B cell (primary cell): ENCODE results near the gene ZNF790. TPM values are rescaled to one million over a fixed set of nuclear protein-coding genes. Genes with fewer than 3 reads are reported as not detected.
A peak's percentile ranks its signal among the peaks of the same experiment; 100 is the strongest.

ENCODE experiments used
- ATAC-seq: fragments of 200-7000 bp; cut with Tn5 transposase; one replicate; pipeline ENCODE4 v1.10.0; 2021; ENCODE audit warnings: low read depth, mild to moderate bottlenecking, moderate number of reproducible peaks, moderate library complexity
- CTCF ChIA-PET: fragments of 350-600 bp; sonication (Branson Sonifier 250); formaldehyde crosslinking; loops from one replicate; lab custom pipeline; 2021; ENCODE audit warnings: antibody characterized with exemption, inconsistent platforms; lab: Charles Lee
- POLR2A ChIA-PET: fragments of 350-600 bp; sonication (Branson Sonifier 250); formaldehyde crosslinking; loops from one replicate; lab custom pipeline; 2021; ENCODE audit warnings: antibody characterized with exemption; lab: Charles Lee
- DNase-seq: peaks from one replicate; pipeline ENCODE4 v3.0.0; 2013
- H2AFZ ChIP-seq: 2 replicates; pipeline ENCODE4 v1.6.1; 2012; ENCODE audit warnings: mild to moderate bottlenecking, low read depth, low read length; ENCODE audit not compliant: insufficient read depth, poor library complexity, severe bottlenecking
- H3K27ac ChIP-seq, 2 donors: 1 replicate in 1 of 2; 2 replicates in 1 of 2; pipeline ENCODE4 v1.5.1; 2012 to 2013; ENCODE audit warnings: low read length in 2 of 2, mild to moderate bottlenecking in 2 of 2, moderate library complexity in 1 of 2
- H3K27me3 ChIP-seq, 4 experiments: fragments of 200-600 bp in 1 of 4; sonication (generic) in 1 of 4; replicated peaks in 1 of 4; 1 replicate in 2 of 4; 2 replicates in 2 of 4; pipeline versions ENCODE4 v1.6.1 to v1.7.0; 2013 to 2016; ENCODE audit warnings: low read length in 3 of 4, mild to moderate bottlenecking in 2 of 4, mixed read lengths in 1 of 4, moderate library complexity in 1 of 4; ENCODE audit not compliant: insufficient read depth in 4 of 4, control insufficient read depth in 3 of 4; ENCODE audit errors: control extremely low read depth in 1 of 4
- H3K36me3 ChIP-seq, 2 experiments: replicated peaks in 1 of 2; 1 replicate in 1 of 2; 2 replicates in 1 of 2; pipeline versions ENCODE4 v1.6.1 to v1.7.1; 2013; ENCODE audit warnings: low read length in 1 of 2; ENCODE audit not compliant: insufficient read depth in 2 of 2, control insufficient read depth in 1 of 2; ENCODE audit errors: control extremely low read depth in 1 of 2, extremely low read depth in 1 of 2
- H3K4me1 ChIP-seq, 2 donors: fragments of 200-600 bp in 1 of 2; sonication (generic) in 1 of 2; 1 replicate in 1 of 2; 2 replicates in 1 of 2; pipeline versions ENCODE4 v1.5.1 to v1.6.1; 2013 to 2017; ENCODE audit warnings: low read length in 2 of 2; ENCODE audit not compliant: control insufficient read depth in 2 of 2, insufficient read depth in 2 of 2
- H3K4me2 ChIP-seq: replicated peaks from 2 replicates; pipeline ENCODE3; 2012; ENCODE audit warnings: mild to moderate bottlenecking, low read depth, low read length; ENCODE audit not compliant: poor library complexity, severe bottlenecking
- H3K4me3 ChIP-seq, 5 experiments: fragments of 200-600 bp in 1 of 5; sonication (generic) in 1 of 5; 1 replicate in 3 of 5; 2 replicates in 2 of 5; pipeline versions ENCODE4 v1.5.1 to v1.7.0; 2011 to 2016; ENCODE audit warnings: low read length in 4 of 5, mild to moderate bottlenecking in 4 of 5, low read depth in 2 of 5, control low read depth in 1 of 5, moderate library complexity in 1 of 5; ENCODE audit not compliant: insufficient read depth in 1 of 5; ENCODE audit errors: control extremely low read depth in 1 of 5, extremely low read depth in 1 of 5
- H3K79me2 ChIP-seq: fragments of 200-600 bp; sonication (generic); one replicate; pipeline ENCODE4 v1.6.0; 2016; ENCODE audit warnings: low read length; ENCODE audit not compliant: control insufficient read depth, insufficient read depth
- H3K9ac ChIP-seq: fragments of 200-600 bp; sonication (generic); 2 replicates; pipeline ENCODE4 v1.6.1; 2017; ENCODE audit warnings: mild to moderate bottlenecking, low read length, moderate library complexity
- H3K9me3 ChIP-seq, 3 donors: one replicate each; pipeline versions ENCODE4 v1.6.1 to v1.7.1; 2013; ENCODE audit warnings: low read length in 2 of 3; ENCODE audit not compliant: control insufficient read depth in 2 of 3, insufficient read depth in 1 of 3; ENCODE audit errors: control extremely low read depth in 1 of 3
- H4K20me1 ChIP-seq: 2 replicates; pipeline ENCODE4 v1.6.0; 2012; ENCODE audit warnings: mild to moderate bottlenecking, low read length; ENCODE audit not compliant: insufficient read depth, control insufficient read depth, poor library complexity, severe bottlenecking
- H3K27ac Mint-ChIP-seq: one replicate; pipeline ENCODE4 v1.8.0; 2021; ENCODE audit warnings: mixed read lengths
- H3K27me3 Mint-ChIP-seq: one replicate; pipeline ENCODE4 v1.8.0; 2021; ENCODE audit warnings: mixed read lengths
- H3K4me1 Mint-ChIP-seq: one replicate; pipeline ENCODE4 v1.8.0; 2021; ENCODE audit warnings: mixed read lengths
- H3K4me3 Mint-ChIP-seq: one replicate; pipeline ENCODE4 v1.8.0; 2021; ENCODE audit warnings: mixed read lengths
- H3K9me3 Mint-ChIP-seq: one replicate; pipeline ENCODE4 v1.8.0; 2022; ENCODE audit warnings: mixed read lengths; ENCODE audit not compliant: insufficient read depth
- EZH2 ChIP-seq: IDR thresholded peaks from 2 replicates; pipeline ENCODE4 v1.6.1; 2012; ENCODE audit warnings: borderline replicate concordance, low read depth, mild to moderate bottlenecking, moderate library complexity, low read length; ENCODE audit not compliant: insufficient read depth, poor library complexity, severe bottlenecking
- WGBS: methylation state at CpG from one replicate; pipeline ENCODE4 v1.1.5; 2013; ENCODE audit warnings: missing lambda C conversion rate; ENCODE audit not compliant: insufficient coverage; 5-methylcytosine and 5-hydroxymethylcytosine counted together
- intact Hi-C: fragments of 100-400 bp; cut with micrococcal nuclease; formaldehyde crosslinking; loops from one replicate; pipeline ENCODE4 v1.10.0; 2022
- polyA plus RNA-seq: library from polyadenylated mRNA; depleted of rRNA; stranded (reverse); fragments of >200 nt; gene quantifications from 2 replicates; pipeline ENCODE4 v1.2.3, GENCODE V29; 2012
- total RNA-seq, 2 donors: library from RNA; stranded (reverse); fragments of 120-200 nt in 1 of 2; gene quantifications; 1 replicate in 1 of 2; 2 replicates in 1 of 2; pipeline versions ENCODE4 v1.2.3 to v1.2.4, GENCODE V29; 2013 to 2022
- TF ChIP-seq, protein P1 (sequence below): fragments of 200-600 bp; IDR thresholded peaks from one replicate; pipeline ENCODE4 v1.8.0; 2022; ENCODE audit warnings: antibody characterized with exemption, mild to moderate bottlenecking

ZNF790 gene
- total and polyA plus RNA-seq, 2 donors (not counting 1 experiment from before 2014, with no cell fraction given) = 1.1 to 14.8 TPM

DNA sequence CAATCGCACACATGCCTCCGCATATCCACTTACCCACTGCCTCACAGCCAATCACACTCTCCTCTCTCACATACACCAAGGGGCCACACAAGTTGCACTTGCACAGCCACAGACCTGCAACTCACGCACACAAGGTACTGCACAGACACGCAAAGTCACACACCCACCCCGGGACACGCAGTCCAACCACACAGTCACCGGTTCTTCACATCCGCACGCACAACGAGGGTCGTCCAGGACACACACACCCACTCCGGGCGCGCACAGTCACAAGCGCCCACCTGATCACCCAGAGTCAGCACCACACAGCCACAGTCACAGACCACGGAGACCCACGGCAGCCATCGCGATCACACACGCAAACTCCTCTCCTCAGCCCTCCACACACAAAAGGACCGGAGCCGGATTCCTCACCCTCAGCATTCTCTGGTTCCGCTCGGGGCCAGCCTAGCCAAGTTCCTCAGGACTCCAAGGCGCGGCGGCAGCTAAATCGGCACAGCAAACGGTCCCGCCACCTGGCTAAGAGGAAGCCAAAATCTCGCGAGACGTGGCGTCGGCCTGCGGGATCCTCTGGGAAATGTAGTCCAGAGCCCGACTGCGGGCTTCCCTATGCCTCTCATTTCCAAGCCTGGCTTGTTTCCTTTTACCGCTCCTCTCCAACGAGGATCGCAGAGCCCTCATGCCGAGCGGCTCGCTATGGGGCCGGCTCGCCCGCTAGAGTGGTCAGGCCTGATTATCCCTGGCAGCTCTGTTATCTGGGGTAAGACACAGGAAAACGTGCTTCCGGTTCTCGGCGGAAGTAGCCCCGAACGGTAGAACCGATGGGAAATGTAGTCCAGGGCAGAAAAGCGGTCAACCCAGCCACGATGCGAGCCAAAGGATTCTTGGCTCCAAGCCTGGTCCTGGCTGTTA lies 65.6 kb downstream of the ZNF790 start, which contains the start of gene ZNF850:
Gene ZNF850 (minus strand): TSS at position 497 of the 912 bp plus-strand sequence. CDS start 10,201 bp downstream, outside the sequence.
- Histone ChIP-seq H3K4me3 (peak within 1 kb of the TSS; percentile 66 to 99 (median 96)), H3K4me1 (peaks cover 15 to 21% of the 10 kb centered on the region in 2 donors), H3K27me3 (no peaks in the 10 kb centered on the region), H3K79me2 (peaks cover 23% of the 10 kb centered on the region), H2AFZ (peak within 1 kb of the TSS; percentile 100), H4K20me1 (no peaks in the 10 kb centered on the region), H3K27ac (peak within 1 kb of the TSS; percentile 69 to 81), H3K4me2 (peak within 1 kb of the TSS; percentile 92), H3K9ac (peak within 1 kb of the TSS; percentile 90), H3K9me3 (peaks cover 2 to 62% (median 21%) of the 10 kb centered on the region in 3 donors), H3K36me3 (no peaks in the 10 kb centered on the region)
- peak; percentile 92 for ATAC-seq
- ChIA-PET POLR2A (interaction anchor here (0.5 to 1.3 kb wide), 3 partner anchors 78 to 632 kb away, joined by 4 to 8 read pairs (median 4); partner anchors contain the start of gene ZNF345), CTCF (interaction anchor here (0.9 kb wide), 1 partner anchor 394 kb away, joined by 3 read pairs; the partner anchor contains the start of gene ZFP14)
- H3K27ac Mint-ChIP-seq = peak within 1 kb of the TSS; percentile 94
- intact Hi-C loops = loop anchor here (1.0 to 10.0 kb wide), 15 partner anchors 25 to 1002 kb away; partner anchors contain the start of genes ZFP14, ZNF260, ZNF345 and ZNF420
- H3K4me1 Mint-ChIP-seq = peaks cover 25% of the 10 kb centered on the region
- TF ChIP-seq, protein P1, sequence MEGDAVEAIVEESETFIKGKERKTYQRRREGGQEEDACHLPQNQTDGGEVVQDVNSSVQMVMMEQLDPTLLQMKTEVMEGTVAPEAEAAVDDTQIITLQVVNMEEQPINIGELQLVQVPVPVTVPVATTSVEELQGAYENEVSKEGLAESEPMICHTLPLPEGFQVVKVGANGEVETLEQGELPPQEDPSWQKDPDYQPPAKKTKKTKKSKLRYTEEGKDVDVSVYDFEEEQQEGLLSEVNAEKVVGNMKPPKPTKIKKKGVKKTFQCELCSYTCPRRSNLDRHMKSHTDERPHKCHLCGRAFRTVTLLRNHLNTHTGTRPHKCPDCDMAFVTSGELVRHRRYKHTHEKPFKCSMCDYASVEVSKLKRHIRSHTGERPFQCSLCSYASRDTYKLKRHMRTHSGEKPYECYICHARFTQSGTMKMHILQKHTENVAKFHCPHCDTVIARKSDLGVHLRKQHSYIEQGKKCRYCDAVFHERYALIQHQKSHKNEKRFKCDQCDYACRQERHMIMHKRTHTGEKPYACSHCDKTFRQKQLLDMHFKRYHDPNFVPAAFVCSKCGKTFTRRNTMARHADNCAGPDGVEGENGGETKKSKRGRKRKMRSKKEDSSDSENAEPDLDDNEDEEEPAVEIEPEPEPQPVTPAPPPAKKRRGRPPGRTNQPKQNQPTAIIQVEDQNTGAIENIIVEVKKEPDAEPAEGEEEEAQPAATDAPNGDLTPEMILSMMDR = no peak
- TF ChIP-seq EZH2 = no peak
- DNase-seq = peak; percentile 98
- peaks cover 12% of the 10 kb centered on the region for H3K9me3 Mint-ChIP-seq
- peak within 1 kb of the TSS; percentile 98 for H3K4me3 Mint-ChIP-seq
- H3K27me3 Mint-ChIP-seq = no peaks in the 10 kb centered on the region
- WGBS = under 1% methylated on average over 53 of the region's 57 CpGs
